GM10266 (cell line): ENCODE data around the gene SLC36A1.
A peak's percentile ranks its signal among the peaks of the same experiment; 100 is the strongest.

Experiments
- DNase-seq: peaks from one replicate; pipeline ENCODE4 v3.0.0; 2012; ENCODE audit errors: extremely low spot score
- TF ChIP-seq, protein P1 (sequence below): IDR thresholded peaks from 2 replicates; pipeline ENCODE4 v1.5.1; 2012; ENCODE audit warnings: mild to moderate bottlenecking, low read depth; ENCODE audit not compliant: control insufficient read depth, insufficient read depth; ENCODE audit errors: missing control alignments

SLC36A1 gene

DNA sequence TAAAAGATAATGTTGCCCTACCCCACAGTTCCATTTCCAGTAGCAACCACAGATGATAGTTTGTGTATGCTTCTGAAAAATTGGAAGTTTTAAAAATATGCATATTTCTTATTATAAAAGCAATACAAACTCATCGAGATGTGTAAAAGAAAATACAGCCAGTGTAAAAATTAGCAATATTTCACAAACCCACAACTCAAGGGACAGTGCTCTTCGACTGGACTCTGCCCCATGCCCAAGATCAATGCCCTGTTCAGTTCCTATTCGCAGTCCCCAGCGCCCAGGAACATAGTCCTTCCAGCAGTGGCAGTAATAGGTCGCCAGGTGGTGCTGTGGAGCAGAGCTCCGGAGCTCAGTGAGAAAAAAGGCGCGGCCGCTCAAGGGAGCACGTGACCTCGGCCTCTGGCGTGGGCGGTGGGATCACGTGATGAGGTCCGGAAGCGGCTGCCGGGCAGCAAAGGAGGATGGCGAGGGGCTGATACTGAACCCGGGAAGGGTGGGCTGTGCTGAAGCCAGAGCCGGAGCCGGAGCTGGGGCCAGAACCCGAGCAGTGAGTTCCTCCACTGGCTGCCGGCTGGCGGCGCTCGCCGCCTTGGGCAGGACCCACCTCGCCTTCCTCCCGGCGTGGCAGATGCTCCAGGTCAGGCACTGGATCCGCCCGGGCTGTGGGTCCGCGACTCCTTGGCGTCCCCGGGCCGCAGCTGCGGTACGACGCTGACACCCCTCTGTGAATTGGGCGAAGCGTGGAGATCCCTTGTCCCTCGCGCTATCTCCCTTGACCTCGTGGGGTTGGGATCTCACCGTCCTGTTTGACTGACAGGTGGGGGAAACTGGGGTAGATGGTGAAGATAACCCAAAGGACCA is at the start of gene SLC36A1:
Gene SLC36A1 (plus strand): TSS at position 430 of the 864 bp plus-strand sequence. CDS start 11,190 bp downstream, outside the sequence.
- TF ChIP-seq, protein P1, sequence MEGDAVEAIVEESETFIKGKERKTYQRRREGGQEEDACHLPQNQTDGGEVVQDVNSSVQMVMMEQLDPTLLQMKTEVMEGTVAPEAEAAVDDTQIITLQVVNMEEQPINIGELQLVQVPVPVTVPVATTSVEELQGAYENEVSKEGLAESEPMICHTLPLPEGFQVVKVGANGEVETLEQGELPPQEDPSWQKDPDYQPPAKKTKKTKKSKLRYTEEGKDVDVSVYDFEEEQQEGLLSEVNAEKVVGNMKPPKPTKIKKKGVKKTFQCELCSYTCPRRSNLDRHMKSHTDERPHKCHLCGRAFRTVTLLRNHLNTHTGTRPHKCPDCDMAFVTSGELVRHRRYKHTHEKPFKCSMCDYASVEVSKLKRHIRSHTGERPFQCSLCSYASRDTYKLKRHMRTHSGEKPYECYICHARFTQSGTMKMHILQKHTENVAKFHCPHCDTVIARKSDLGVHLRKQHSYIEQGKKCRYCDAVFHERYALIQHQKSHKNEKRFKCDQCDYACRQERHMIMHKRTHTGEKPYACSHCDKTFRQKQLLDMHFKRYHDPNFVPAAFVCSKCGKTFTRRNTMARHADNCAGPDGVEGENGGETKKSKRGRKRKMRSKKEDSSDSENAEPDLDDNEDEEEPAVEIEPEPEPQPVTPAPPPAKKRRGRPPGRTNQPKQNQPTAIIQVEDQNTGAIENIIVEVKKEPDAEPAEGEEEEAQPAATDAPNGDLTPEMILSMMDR: peak; percentile 97
- DNase-seq: peak; percentile 89

DNA sequence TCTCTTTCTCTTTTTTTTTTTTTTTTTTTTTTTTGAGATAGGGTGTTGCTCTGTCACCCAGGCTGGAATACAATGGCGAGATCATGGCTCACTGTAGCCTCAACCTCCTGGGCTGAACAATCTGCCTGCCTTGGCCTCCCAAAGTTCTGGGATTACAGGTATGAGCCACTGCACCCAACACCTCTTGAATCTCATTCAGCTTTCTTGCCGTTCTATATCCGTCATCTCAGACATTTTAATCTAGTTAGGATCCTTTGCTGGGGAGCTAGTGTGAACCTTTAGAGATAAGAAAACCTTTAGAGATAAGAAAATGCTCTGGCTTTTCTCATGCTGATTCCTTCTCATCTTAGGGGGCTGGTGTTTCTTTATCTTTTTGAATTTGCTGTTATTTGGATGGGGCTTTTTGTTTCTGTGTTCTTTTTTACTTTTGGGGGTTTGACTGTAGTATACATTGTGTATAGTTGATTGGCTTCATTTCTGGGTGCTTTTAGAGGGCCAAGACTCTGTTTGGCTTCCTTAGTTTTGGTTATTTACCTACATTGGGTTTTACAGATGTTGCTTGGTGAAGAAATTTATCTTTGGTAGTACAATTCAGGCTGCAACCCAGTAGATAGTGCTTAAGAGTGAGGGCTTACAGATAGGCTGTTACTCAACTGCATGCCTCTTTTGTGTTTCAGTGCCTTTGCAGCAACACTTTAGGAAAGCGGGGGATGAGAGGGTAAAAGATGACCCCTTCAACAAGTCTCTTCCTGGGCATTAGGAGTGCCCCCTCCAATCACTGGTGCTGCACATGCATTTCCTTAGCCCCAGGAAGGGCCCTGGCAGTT is 41.9 kb upstream of the SLC36A1 start:
- TF ChIP-seq, protein P1: no peak
- no peak for DNase-seq

DNA sequence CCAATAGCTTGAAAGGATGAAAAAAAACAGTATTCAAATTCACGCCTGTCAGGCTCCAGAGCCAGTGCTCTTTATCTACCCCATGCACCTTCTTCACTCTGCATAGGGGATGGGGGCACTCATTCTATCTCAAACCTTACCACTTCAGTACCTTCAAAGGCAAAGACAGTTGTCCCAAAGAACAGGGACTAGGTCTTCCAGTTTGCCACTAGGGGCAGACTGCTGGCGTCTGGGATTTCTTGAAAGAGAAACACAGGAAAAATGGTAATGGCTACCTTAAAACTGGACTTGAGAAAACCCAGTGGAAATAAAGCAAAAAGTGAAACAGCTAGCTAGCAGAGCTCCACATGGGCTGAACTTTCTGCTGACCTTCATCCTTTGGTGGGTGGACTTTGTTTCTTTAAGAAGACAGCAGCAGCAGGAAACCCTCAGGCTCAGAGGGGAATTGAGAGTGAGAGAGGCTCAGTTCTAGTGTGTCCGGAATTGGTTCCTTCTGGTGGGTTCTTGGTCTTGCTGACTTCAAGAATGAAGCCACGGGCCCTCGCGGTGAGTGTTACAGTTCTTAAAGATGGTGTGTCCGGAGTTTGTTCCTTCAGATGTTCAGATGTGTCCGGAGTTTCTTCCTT is 41.0 kb upstream of the SLC36A1 start:
- TF ChIP-seq, protein P1: peak; percentile 19
- DNase-seq: no peak

DNA sequence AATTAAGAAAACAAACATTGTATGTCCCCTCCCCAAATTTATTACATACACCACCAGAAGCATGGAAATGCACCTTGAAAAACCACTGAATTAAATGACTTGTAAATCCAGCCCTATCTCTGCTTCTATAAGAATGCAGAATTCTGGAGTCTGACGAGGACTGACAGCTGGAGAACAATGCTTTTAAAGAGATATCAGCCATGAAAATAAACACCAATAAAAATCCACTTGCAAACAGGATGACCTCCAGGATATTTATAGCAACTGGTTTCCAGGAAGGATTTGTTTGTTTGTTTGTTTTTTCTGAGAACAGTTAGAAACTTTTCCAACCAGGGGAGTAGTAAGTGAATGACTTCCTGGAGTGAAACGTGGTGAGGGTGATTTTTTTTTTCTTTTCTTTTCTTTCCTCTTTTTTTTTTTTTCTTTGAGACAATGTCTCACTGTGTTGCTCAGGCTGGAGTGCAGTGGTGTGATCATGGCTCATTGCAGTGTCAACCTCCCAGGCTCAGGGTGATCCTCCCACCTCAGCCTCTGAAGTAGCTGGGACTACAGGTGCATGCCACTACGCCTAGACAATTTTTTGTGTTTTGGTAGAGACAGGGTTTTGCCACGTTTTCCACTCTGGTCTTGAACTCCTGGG is 38.7 kb upstream of the SLC36A1 start:
- TF ChIP-seq, protein P1: no peak
- DNase-seq: no peak

DNA sequence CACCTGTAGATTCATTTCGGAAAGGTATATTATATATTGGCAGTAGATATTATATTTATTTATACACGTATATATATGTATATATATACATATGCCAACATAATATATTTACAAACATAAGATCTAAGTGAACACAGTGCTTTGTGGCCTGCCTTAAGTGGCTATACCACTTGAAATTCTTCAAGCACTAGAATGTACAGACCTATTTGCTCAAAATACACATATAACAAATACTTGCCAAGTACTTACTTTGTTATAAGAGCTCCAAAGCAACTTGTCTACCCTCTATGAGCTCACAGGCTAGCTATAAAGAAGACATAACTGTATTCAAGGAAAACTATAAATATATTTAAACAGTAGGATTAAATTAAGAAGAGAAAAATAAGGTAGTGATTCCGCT is 33.6 kb upstream of the SLC36A1 start:
- DNase-seq: no peak
- TF ChIP-seq, protein P1: no peak

DNA sequence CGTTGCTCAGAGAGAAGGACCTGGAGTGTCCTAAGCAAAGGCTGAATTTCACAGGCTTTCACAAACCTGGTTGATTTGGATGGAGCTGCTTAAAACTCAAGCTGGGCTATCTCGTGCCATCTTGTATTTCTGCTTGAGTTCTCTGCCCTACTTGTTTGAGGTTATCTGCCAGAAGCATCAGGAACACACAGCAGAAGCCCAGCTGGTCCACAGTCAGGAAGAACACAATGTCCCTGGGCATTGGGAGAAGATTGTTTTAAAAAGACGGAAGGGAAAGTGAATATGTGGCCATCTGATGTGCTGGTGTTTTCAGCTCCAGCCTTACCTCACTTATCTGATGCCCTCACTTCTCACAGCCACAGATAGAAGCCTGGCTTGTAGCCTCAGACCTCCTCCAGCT is 32.9 kb upstream of the SLC36A1 start:
- TF ChIP-seq, protein P1: no peak
- no peak for DNase-seq
